Loucy (cell line): Measurements from ENCODE around the gene SF3B2.

Experiments
- CTCF ChIP-seq: fragments of 200-600 bp; sonication (generic); conservative IDR thresholded peaks from 2 replicates; pipeline ENCODE4 v1.5.1; 2014; ENCODE audit warnings: mild to moderate bottlenecking, antibody characterized with exemption, low read length
- EZH2phosphoT487 ChIP-seq: fragments of 200-600 bp; IDR thresholded peaks from 2 replicates; pipeline ENCODE4 v1.6.1; 2018; ENCODE audit warnings: antibody characterized with exemption, mild to moderate bottlenecking, moderate library complexity, borderline replicate concordance

GRCh38 chr11:66090288-66090687 is 38.1 kb downstream of the SF3B2 start:
- TF ChIP-seq CTCF (no peak), EZH2phosphoT487 (no peak)
